ENCODE measurements around the gene GPR50. TPM values are rescaled to one million over a fixed set of nuclear protein-coding genes. Genes with fewer than 3 reads are reported as not detected.

The GPR50 gene
- total and polyA plus RNA-seq, 4 donors, result not detected

DNA sequence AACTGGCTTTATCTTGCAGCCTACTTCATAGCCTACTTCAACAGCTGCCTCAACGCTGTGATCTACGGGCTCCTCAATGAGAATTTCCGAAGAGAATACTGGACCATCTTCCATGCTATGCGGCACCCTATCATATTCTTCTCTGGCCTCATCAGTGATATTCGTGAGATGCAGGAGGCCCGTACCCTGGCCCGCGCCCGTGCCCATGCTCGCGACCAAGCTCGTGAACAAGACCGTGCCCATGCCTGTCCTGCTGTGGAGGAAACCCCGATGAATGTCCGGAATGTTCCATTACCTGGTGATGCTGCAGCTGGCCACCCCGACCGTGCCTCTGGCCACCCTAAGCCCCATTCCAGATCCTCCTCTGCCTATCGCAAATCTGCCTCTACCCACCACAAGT, 4.0 kb downstream of the GPR50 start:
- 90% methylated on average over 18 of the region's 18 CpGs for WGBS
- no peak for TF ChIP-seq YY1 (IDR thresholded peaks at IDR 0.05)
- no peak for TF ChIP-seq HNF4A (conservative IDR thresholded peaks at IDR 0.05)
- TF ChIP-seq, protein P1, sequence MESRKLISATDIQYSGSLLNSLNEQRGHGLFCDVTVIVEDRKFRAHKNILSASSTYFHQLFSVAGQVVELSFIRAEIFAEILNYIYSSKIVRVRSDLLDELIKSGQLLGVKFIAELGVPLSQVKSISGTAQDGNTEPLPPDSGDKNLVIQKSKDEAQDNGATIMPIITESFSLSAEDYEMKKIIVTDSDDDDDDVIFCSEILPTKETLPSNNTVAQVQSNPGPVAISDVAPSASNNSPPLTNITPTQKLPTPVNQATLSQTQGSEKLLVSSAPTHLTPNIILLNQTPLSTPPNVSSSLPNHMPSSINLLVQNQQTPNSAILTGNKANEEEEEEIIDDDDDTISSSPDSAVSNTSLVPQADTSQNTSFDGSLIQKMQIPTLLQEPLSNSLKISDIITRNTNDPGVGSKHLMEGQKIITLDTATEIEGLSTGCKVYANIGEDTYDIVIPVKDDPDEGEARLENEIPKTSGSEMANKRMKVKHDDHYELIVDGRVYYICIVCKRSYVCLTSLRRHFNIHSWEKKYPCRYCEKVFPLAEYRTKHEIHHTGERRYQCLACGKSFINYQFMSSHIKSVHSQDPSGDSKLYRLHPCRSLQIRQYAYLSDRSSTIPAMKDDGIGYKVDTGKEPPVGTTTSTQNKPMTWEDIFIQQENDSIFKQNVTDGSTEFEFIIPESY (IDR thresholded peaks at IDR 0.05), result no peak
- TF ChIP-seq JUND (IDR thresholded peaks at IDR 0.05), result no peak
- TF ChIP-seq RXRA (IDR thresholded peaks at IDR 0.05), result no peak
- TF ChIP-seq HNF4G (IDR thresholded peaks at IDR 0.05), result no peak
- TF ChIP-seq, protein P2, sequence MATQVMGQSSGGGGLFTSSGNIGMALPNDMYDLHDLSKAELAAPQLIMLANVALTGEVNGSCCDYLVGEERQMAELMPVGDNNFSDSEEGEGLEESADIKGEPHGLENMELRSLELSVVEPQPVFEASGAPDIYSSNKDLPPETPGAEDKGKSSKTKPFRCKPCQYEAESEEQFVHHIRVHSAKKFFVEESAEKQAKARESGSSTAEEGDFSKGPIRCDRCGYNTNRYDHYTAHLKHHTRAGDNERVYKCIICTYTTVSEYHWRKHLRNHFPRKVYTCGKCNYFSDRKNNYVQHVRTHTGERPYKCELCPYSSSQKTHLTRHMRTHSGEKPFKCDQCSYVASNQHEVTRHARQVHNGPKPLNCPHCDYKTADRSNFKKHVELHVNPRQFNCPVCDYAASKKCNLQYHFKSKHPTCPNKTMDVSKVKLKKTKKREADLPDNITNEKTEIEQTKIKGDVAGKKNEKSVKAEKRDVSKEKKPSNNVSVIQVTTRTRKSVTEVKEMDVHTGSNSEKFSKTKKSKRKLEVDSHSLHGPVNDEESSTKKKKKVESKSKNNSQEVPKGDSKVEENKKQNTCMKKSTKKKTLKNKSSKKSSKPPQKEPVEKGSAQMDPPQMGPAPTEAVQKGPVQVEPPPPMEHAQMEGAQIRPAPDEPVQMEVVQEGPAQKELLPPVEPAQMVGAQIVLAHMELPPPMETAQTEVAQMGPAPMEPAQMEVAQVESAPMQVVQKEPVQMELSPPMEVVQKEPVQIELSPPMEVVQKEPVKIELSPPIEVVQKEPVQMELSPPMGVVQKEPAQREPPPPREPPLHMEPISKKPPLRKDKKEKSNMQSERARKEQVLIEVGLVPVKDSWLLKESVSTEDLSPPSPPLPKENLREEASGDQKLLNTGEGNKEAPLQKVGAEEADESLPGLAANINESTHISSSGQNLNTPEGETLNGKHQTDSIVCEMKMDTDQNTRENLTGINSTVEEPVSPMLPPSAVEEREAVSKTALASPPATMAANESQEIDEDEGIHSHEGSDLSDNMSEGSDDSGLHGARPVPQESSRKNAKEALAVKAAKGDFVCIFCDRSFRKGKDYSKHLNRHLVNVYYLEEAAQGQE (IDR thresholded peaks at IDR 0.05), result no peak
- no peak for TF ChIP-seq RAD21 (IDR thresholded peaks at IDR 0.05)
- Histone ChIP-seq H3K9ac (ENCODE audit: low read depth in 1 of 2, low read length in 2 of 2) (no peak overlapping the region), H3K9me3 (ENCODE audit: control insufficient read depth in 4 of 4, low read length in 3 of 4) (peaks cover 0 to 9% (median under 1%) of the 10 kb centered on the region in 4 donors), H3K4me3 (ENCODE audit: low read depth in 1 of 3, low read length in 3 of 3) (no peak overlapping the region), H3K4me1 (ENCODE audit: control insufficient read depth in 4 of 4, insufficient read depth in 4 of 4, low read length in 3 of 4) (peaks cover 0 to 10% (median 0%) of the 10 kb centered on the region in 4 donors), H3K27ac (ENCODE audit: low read depth in 1 of 2, low read length in 2 of 2) (no peak overlapping the region), H3K27me3 (ENCODE audit: control insufficient read depth in 4 of 4, insufficient read depth in 4 of 4, low read length in 3 of 4) (peaks cover 0 to 10% (median 1%) of the 10 kb centered on the region in 4 donors), H3K36me3 (ENCODE audit: control insufficient read depth in 4 of 4, insufficient read depth in 3 of 4, low read depth in 1 of 4, low read length in 3 of 4) (no peaks in the 10 kb centered on the region)
- DNase-seq (ENCODE audit: low spot score), result no peak

DNA sequence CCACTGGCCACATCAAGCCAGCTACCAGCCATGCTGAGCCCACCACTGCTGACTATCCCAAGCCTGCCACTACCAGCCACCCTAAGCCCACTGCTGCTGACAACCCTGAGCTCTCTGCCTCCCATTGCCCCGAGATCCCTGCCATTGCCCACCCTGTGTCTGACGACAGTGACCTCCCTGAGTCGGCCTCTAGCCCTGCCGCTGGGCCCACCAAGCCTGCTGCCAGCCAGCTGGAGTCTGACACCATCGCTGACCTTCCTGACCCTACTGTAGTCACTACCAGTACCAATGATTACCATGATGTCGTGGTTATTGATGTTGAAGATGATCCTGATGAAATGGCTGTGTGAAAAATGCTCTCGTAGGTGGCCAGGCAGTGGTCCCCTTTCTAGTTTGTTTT, 4.7 kb downstream of the GPR50 start:
- TF ChIP-seq GABPA (IDR thresholded peaks at IDR 0.05 in 1 of 2, conservative IDR thresholded peaks at IDR 0.05 in 1 of 2) (no peak), YY1 (IDR thresholded peaks at IDR 0.05) (no peak), RXRA (IDR thresholded peaks at IDR 0.05) (no peak), TAF1 (conservative IDR thresholded peaks at IDR 0.05) (no peak), NR2F2 (IDR thresholded peaks at IDR 0.05) (no peak), RAD21 (IDR thresholded peaks at IDR 0.05) (no peak), HNF4A (conservative IDR thresholded peaks at IDR 0.05) (no peak), EGR1 (IDR thresholded peaks at IDR 0.05; ENCODE audit: low read depth in 2 of 2) (no peak), SP1 (IDR thresholded peaks at IDR 0.05) (no peak)
- TF ChIP-seq, protein P3, sequence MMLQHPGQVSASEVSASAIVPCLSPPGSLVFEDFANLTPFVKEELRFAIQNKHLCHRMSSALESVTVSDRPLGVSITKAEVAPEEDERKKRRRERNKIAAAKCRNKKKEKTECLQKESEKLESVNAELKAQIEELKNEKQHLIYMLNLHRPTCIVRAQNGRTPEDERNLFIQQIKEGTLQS (IDR thresholded peaks at IDR 0.05), result no peak
- TF ChIP-seq, protein P4, sequence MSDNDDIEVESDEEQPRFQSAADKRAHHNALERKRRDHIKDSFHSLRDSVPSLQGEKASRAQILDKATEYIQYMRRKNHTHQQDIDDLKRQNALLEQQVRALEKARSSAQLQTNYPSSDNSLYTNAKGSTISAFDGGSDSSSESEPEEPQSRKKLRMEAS (IDR thresholded peaks at IDR 0.05), result no peak
- Histone ChIP-seq H3K9ac (ENCODE audit: low read depth in 1 of 2, low read length in 2 of 2) (no peak overlapping the region), H3K27me3 (ENCODE audit: control insufficient read depth in 4 of 4, insufficient read depth in 4 of 4, low read length in 3 of 4) (peaks cover 0 to 10% (median 1%) of the 10 kb centered on the region in 4 donors), H3K4me1 (ENCODE audit: control insufficient read depth in 4 of 4, insufficient read depth in 4 of 4, low read length in 3 of 4) (peaks cover 0 to 10% (median 0%) of the 10 kb centered on the region in 4 donors), H3K27ac (ENCODE audit: low read depth in 1 of 2, low read length in 2 of 2) (no peak overlapping the region), H3K36me3 (ENCODE audit: control insufficient read depth in 4 of 4, insufficient read depth in 3 of 4, low read depth in 1 of 4, low read length in 3 of 4) (no peaks in the 10 kb centered on the region), H3K4me3 (ENCODE audit: low read depth in 1 of 3, low read length in 3 of 3) (no peak overlapping the region), H3K9me3 (ENCODE audit: control insufficient read depth in 4 of 4, low read length in 3 of 4) (peaks cover 0 to 4% (median under 1%) of the 10 kb centered on the region in 4 donors)
- WGBS, result 71% methylated on average over 7 of the region's 7 CpGs
- DNase-seq (ENCODE audit: low spot score), result no peak
